Central memory CD8-positive, alpha-beta T cell (primary cell): ENCODE measurements around the gene RTN4RL1.

Experiments
- ATAC-seq: fragments of 150-1000 bp; cut with Tn5 transposase; replicated peaks from 2 replicates; pipeline ENCODE4 v1.10.0; 2022; ENCODE audit warnings: mild to moderate bottlenecking, moderate FRiP score, moderate number of reproducible peaks; ENCODE audit not compliant: poor library complexity, severe bottlenecking; ENCODE audit errors: extremely low read depth
- DNase-seq, 2 donors: peaks; one replicate each; pipeline ENCODE4 v3.0.0; 2021; ENCODE audit warnings: low spot score in 2 of 2
- H3K27ac Mint-ChIP-seq: one replicate; pipeline ENCODE4 v1.8.0; 2022; ENCODE audit warnings: low read depth, mild to moderate bottlenecking, moderate library complexity, mixed read lengths
- H3K27me3 Mint-ChIP-seq: one replicate; pipeline ENCODE4 v1.8.0; 2022; ENCODE audit warnings: mixed read lengths
- H3K36me3 Mint-ChIP-seq: one replicate; pipeline ENCODE4 v1.8.0; 2022; ENCODE audit warnings: mild to moderate bottlenecking, moderate library complexity, mixed read lengths; ENCODE audit not compliant: insufficient read depth
- H3K4me1 Mint-ChIP-seq: one replicate; pipeline ENCODE4 v1.8.0; 2022; ENCODE audit warnings: mixed read lengths
- H3K4me3 Mint-ChIP-seq: one replicate; pipeline ENCODE4 v1.8.0; 2022; ENCODE audit warnings: mild to moderate bottlenecking, moderate library complexity, mixed read lengths
- H3K9me3 Mint-ChIP-seq: one replicate; pipeline ENCODE4 v1.8.0; 2022; ENCODE audit warnings: mixed read lengths

Gene RTN4RL1

DNA sequence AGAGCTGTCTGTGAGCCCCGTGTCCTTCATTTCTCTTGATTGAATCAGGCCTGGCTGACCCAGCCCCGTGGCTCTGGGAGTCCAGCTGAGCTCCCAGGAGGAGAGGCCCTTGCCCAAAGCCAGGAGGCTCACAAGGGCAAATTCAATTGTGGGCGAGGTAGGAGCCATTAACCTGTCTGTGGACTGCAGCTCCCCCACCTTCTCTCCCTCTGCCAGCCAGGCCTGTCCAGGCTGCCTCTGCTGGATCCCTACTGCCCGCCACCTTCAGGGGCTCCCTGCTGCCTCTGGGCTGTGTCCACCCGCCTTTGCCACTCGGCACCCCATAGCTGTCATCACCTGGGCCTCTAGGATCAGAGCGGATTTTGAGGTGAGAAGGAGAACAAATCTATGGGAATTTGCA is 61.9 kb downstream of the RTN4RL1 start:
- ATAC-seq (no peak), DNase-seq (no peak)
- H3K4me3 Mint-ChIP-seq, result no peak overlapping the region
- peaks cover 11% of the 10 kb centered on the region for H3K4me1 Mint-ChIP-seq
- no peaks in the 10 kb centered on the region for H3K36me3 Mint-ChIP-seq
- H3K27me3 Mint-ChIP-seq, result peaks cover 25% of the 10 kb centered on the region
- H3K27ac Mint-ChIP-seq, result no peak overlapping the region
- no peaks in the 10 kb centered on the region for H3K9me3 Mint-ChIP-seq

DNA sequence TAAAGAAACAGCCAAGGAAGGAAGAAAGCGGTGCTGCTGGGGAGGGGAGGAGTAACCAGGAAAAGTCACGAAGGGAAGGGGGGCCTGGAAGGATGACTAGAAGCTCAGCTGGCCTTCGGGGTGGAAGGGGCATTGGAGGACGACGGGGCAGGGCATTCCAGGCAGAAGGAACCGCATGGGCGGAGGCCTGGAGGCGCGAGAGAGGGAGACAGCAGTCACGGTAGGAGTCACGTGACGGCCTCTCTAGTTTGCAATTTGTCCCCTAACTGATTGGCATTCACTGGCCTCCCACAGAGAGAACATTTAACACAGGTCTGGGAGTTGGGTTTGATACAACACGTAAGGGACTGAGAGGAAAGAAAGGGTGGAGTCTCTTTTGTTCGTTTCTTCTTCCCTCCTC is 63.9 kb downstream of the RTN4RL1 start:
- no peaks in the 10 kb centered on the region for H3K9me3 Mint-ChIP-seq

DNA sequence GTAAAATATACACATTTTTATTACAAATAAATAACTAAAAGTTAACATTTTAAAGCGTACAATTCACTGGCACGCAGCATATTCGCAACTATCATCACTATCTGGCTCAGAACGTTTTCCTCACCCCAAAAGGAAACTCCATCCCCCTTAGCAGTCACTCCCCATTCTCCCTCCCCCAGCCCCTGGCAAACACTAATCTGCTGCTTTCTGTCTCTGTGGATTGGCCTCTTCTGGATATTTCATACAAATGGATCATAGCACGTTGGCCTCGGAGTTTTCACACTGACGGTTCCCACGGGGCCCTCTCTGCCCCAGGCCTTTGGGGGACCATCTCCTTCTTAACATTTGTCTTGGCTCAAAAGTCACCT is 64.6 kb downstream of the RTN4RL1 start:
- DNase-seq (no peak), ATAC-seq (no peak)
- H3K36me3 Mint-ChIP-seq, result no peaks in the 10 kb centered on the region
- no peaks in the 10 kb centered on the region for H3K27me3 Mint-ChIP-seq
- no peaks in the 10 kb centered on the region for H3K9me3 Mint-ChIP-seq
- no peak overlapping the region for H3K4me3 Mint-ChIP-seq
- no peaks in the 10 kb centered on the region for H3K4me1 Mint-ChIP-seq
- H3K27ac Mint-ChIP-seq, result no peak overlapping the region

More for the DNA sequence above, 63.9 kb downstream of the RTN4RL1 start:
- Mint-ChIP-seq H3K4me1 (no peaks in the 10 kb centered on the region), H3K27ac (no peak overlapping the region), H3K4me3 (no peak overlapping the region), H3K27me3 (peaks cover 5% of the 10 kb centered on the region), H3K36me3 (no peaks in the 10 kb centered on the region)
- DNase-seq (no peak), ATAC-seq (no peak)

DNA sequence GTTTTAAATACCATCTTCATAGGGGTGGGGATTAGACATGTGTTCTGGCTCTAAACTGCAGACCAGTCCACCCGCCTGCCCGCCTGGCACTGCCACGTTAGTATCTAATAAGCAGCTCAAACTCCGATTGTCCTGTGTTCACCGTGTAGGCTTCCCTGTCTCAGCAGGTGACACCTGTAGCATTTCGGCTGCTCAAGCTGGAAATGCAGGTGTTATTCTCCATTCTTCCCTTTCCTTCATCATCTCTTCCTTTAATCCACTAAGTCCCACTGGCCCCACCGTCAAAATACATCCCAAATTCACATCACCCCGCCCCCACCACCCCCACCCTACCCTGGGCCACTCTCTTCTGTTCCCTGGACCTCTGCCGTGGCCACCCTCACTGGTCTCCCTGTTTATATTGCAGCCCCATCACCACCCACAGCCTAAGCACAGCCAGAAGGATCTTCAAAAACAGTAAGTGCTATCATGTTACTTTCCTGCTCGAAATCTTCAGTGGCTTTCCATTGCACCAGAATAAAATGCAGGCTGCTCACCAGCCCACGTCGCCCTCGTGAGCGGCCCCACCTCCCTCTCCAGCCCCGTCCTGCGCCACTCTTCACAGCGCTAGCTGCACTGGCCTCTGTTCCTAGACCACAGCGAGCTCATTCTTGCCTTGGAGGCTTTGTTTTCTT is 65.1 kb downstream of the RTN4RL1 start:
- no peak for ATAC-seq
- no peak overlapping the region for H3K27ac Mint-ChIP-seq

DNA sequence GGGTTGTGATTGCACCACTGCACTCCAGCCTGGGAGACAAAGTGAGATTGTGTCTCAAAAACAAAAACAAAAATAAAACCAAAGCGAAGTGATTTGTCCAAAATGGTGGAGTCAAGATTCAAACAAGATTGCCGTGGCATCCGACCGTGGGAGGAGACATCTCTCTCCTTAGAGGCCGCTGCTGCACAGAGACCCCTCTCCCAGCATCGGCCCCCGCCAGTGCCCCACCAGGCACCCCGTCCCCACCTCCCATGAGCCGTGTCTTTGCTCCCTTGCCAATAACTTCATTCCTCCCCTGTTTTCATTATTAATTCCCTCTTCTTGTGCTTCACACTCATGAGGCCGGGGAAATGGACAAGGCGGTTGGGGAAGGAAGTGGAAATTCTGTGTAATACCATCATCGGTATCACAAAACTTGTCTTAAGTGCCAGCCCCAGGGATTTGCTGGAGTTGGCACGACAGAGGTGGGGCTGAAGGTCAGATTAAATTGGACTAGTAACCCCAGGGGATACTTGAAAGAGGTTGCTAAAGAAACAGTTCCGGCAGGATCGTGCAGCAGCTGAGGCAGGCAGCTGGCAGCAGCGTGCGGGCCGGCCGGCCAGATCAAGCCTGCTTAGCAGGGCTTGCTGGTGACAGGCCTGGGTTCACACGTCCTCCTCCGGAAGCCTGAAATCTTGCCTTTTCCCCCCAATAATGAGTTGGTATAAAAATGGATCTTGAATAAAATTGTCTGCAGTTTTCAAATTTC is 66.8 kb downstream of the RTN4RL1 start:
- Mint-ChIP-seq H3K4me1 (no peaks in the 10 kb centered on the region), H3K9me3 (no peaks in the 10 kb centered on the region), H3K27me3 (peaks cover 11% of the 10 kb centered on the region), H3K36me3 (no peaks in the 10 kb centered on the region), H3K27ac (no peak overlapping the region), H3K4me3 (no peak overlapping the region)
- DNase-seq (no peak), ATAC-seq (no peak)

More for the DNA sequence above, 65.1 kb downstream of the RTN4RL1 start:
- no peak for DNase-seq
- Mint-ChIP-seq H3K4me1 (no peaks in the 10 kb centered on the region), H3K36me3 (no peaks in the 10 kb centered on the region), H3K4me3 (no peak overlapping the region), H3K9me3 (no peaks in the 10 kb centered on the region), H3K27me3 (peaks cover 3% of the 10 kb centered on the region)

DNA sequence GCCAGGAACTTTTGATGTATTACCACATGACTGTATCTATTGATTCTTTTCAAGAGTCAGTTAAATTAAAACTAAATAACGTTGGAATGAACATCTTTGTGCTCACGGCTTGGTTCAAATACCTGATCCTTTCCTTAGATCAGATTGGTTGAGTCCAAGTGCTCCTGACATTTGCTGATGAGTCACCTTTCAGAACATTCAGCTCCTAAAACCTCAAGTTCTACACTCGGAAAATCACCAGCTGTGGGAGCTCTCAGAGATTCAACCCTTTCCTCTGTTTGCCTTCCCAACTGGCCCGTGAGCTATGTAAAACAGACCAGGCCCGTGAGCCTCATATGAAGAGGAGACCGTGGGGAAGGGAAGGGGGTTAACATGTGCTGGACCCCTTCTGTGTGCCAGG is 68.1 kb downstream of the RTN4RL1 start:
- H3K9me3 Mint-ChIP-seq, result no peaks in the 10 kb centered on the region
- no peak overlapping the region for H3K27ac Mint-ChIP-seq

DNA sequence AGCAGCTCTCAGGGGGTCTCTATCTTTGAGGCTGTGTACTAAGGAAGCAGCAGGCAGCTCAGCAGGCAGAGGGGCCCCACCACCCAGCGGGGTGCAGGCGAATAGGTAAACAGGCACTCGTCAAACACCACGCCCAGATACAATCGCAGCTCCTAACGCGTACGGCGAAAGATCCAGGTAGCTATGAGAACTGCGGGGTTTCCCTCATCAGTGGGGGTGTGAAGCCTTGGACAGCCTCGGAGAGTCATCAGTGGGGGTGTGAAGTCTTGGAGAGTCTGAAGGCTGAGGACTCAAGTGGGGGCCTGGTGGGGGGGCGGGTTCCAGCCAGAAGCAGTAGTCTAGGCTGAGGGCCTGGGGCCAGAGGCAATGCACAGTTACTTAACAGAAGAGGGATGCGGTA is 69.0 kb downstream of the RTN4RL1 start:
- ATAC-seq, result no peak
- no peak overlapping the region for H3K4me3 Mint-ChIP-seq
- H3K27me3 Mint-ChIP-seq, result peaks cover 11% of the 10 kb centered on the region
- H3K4me1 Mint-ChIP-seq, result no peaks in the 10 kb centered on the region
- DNase-seq, result no peak
- H3K27ac Mint-ChIP-seq, result no peak overlapping the region
- no peaks in the 10 kb centered on the region for H3K36me3 Mint-ChIP-seq
- H3K9me3 Mint-ChIP-seq, result no peaks in the 10 kb centered on the region

More for the DNA sequence above, 68.1 kb downstream of the RTN4RL1 start:
- Mint-ChIP-seq H3K4me3 (no peak overlapping the region), H3K4me1 (no peaks in the 10 kb centered on the region), H3K36me3 (no peaks in the 10 kb centered on the region), H3K27me3 (peaks cover 11% of the 10 kb centered on the region)
- ATAC-seq (no peak), DNase-seq (no peak)

DNA sequence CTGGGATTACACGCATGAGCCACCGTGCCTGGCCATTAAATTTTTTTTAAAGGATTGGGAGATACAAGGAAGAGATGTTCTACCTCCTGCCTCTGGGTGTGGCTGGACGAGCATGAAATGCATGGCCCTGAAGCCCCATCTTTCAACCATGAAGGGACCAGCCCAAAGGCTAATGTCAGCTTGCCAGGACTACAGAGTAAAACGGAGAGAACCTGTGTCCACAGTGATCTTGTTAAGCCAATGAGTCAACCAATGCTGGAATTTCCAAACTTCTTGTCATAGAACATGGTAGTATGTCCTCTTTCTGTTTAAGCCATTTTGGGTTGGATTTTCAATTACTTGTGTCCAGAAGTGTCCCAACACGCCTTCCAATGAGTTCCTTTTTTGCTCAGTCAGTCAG is 71.3 kb downstream of the RTN4RL1 start:
- no peak overlapping the region for H3K4me3 Mint-ChIP-seq
- peaks cover 24% of the 10 kb centered on the region for H3K27me3 Mint-ChIP-seq
- ATAC-seq (no peak), DNase-seq (no peak)
- no peaks in the 10 kb centered on the region for H3K4me1 Mint-ChIP-seq
- peaks cover 2% of the 10 kb centered on the region for H3K36me3 Mint-ChIP-seq
- H3K27ac Mint-ChIP-seq, result peak overlapping the region; percentile 72
- no peaks in the 10 kb centered on the region for H3K9me3 Mint-ChIP-seq

DNA sequence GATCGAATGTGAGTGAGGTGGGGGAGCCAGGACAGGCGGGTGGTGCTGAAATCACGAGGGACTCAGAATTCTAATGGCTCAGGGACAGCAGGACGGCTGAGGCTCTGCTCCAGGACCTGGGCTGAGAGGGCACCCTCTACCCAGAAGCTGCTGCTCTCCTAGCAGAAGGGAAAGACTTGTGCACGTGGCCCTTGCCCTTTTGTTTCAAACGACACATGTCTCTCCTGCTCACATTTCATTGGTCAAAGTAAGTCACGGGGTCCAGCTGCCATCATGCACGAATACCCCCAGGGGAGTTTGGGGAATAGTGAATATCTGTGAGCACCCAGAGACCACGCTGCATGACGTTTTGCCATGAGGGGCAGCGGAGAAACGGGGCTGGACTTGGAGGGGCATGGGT is 73.2 kb downstream of the RTN4RL1 start:
- H3K9me3 Mint-ChIP-seq, result no peaks in the 10 kb centered on the region
- H3K36me3 Mint-ChIP-seq, result peaks cover 2% of the 10 kb centered on the region
- peaks cover 24% of the 10 kb centered on the region for H3K27me3 Mint-ChIP-seq
- no peaks in the 10 kb centered on the region for H3K4me1 Mint-ChIP-seq
- H3K27ac Mint-ChIP-seq, result no peak overlapping the region
- H3K4me3 Mint-ChIP-seq, result no peak overlapping the region
- DNase-seq (no peak), ATAC-seq (no peak)

DNA sequence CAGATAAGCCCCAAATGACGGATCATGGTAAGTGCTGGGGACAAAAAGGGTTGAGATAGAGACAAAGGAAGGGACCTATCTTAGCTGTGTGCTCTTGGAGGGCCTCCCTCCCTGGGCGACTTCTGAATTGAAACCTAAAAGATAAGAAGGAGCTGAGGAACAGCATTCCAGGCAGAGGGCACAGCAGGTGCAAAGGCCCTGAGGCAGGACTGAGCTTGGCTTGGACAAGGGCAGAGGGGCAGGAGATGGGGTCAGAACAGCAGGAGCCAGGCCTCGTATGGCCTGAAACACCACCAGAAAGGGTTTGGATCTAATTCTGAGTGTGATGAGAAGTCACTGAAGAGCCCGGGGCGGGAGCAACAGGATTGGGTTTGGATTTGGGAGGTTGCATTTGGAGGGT is 75.4 kb downstream of the RTN4RL1 start:
- no peak for DNase-seq
- Mint-ChIP-seq H3K9me3 (no peaks in the 10 kb centered on the region), H3K4me3 (no peak overlapping the region), H3K4me1 (no peaks in the 10 kb centered on the region), H3K27me3 (peaks cover 19% of the 10 kb centered on the region), H3K36me3 (peaks cover 2% of the 10 kb centered on the region), H3K27ac (no peak overlapping the region)
- no peak for ATAC-seq

DNA sequence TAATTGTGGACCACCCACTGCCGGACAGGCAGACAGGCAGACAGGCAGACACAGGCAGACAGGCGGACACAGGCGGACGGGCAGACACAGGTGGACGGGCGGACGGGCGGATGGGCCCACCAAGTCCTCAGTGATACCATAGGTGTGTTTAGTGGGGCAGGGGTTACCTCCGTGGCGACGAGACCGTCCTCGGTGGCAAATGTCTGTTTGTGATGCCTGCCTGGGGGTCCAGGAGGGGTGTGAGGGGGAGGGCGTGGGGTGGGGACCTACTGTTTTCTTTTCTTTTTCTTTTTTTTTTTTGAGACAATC is 76.7 kb downstream of the RTN4RL1 start:
- Mint-ChIP-seq H3K27ac (no peak overlapping the region), H3K4me1 (no peaks in the 10 kb centered on the region), H3K27me3 (peaks cover 13% of the 10 kb centered on the region), H3K4me3 (no peak overlapping the region), H3K36me3 (peaks cover 2% of the 10 kb centered on the region), H3K9me3 (no peaks in the 10 kb centered on the region)
- ATAC-seq (no peak), DNase-seq (no peak)

DNA sequence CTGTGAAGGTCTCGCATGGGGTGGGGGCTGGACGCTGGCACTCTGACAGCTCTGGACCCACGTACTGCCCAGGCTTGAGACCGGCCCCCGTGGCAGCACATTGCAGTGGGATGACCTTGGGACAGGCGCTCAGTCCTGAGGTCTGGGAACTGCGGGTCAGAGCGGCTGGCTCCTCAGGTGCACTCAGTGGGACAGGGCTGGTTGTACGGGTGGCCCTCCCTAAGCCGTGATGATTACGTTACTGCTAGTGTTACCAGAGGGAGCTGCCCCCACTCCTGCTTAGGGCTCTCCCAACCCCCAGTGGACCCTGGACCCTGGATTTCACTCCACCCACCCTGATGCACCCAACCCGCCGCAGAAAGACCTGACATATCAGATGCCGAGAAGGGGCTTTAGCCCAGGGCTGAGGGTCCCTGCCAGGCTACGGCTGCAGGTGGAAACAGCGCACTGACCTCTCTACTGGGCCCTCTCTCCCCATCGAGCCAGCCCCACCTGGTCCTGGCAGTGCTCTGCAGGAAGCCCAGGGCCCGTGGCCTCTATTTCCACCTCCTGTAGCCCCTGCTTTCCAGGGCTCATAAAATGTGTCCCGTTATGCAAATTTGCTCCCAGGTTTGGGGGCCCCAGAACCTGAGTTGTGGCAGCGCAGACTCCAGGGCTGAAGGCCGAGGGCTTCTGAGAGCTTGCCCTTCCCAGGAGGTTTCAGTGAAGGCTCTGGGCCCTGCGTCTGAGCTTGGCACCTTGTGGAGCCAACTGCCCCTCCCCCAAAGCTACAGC is 77.2 kb downstream of the RTN4RL1 start:
- Mint-ChIP-seq H3K4me1 (no peaks in the 10 kb centered on the region), H3K9me3 (no peaks in the 10 kb centered on the region), H3K36me3 (peaks cover 2% of the 10 kb centered on the region), H3K27ac (no peak overlapping the region), H3K27me3 (peaks cover 13% of the 10 kb centered on the region), H3K4me3 (no peak overlapping the region)
- ATAC-seq, result no peak
- DNase-seq, result no peak

DNA sequence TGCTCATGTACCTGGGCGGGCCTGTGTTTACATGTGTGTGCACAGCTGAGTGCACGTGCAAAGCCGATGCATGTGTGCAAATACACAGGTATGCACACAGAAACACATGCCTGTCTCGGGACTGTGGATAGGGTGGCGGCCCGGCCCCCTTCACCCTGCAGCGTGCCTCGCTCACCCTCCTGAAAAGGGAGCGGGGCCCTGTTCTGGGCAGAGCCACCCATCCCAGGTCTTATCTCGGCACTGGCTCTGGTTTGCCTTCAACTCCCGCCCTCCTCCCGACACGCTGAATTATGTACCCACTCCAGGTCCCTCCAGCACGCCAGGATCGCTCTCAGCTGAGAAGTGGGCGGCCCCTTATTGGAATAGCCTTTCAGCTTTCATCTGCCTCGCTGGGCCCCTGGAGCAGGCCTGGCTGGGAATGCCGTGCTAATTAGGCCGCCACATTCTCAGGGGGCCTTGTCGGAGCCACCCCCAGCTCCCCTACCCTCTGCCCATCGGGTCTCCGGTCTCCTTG is 77.8 kb downstream of the RTN4RL1 start:
- Mint-ChIP-seq H3K27me3 (peaks cover 13% of the 10 kb centered on the region), H3K4me1 (no peaks in the 10 kb centered on the region), H3K27ac (no peak overlapping the region), H3K9me3 (no peaks in the 10 kb centered on the region), H3K36me3 (peaks cover 2% of the 10 kb centered on the region), H3K4me3 (no peak overlapping the region)
- ATAC-seq (no peak), DNase-seq (no peak)
